Pancreas (tissue), 10 donors: Measurements from ENCODE around the gene WSB2. TPM values are rescaled to one million over a fixed set of nuclear protein-coding genes. Genes with fewer than 3 reads are reported as not detected.

ENCODE experiments used
- ATAC-seq, 4 donors: fragments of 200-7000 bp; cut with Tn5 transposase; one replicate each; pipeline versions ENCODE4 v1.8.0 to v1.9.1; 2020; ENCODE audit warnings: mild to moderate bottlenecking in 4 of 4, moderate library complexity in 4 of 4
- DNase-seq, 6 donors: peaks; one replicate each; pipeline ENCODE4 v3.0.0-alpha.2; 2020
- FAIRE-seq: peaks from 2 replicates; lab custom pipeline; 2012; peaks lifted over from hg19 to GRCh38; lab: Jason Lieb, UNC
- H3K27ac ChIP-seq, 4 donors: fragments of 200-600 bp; sonication (generic); 1 replicate in 3 of 4; 2 replicates in 1 of 4; pipeline versions ENCODE4 v1.5.0 to v1.8.0; 2020
- H3K27me3 ChIP-seq, 4 donors: fragments of 200-600 bp; one replicate each; pipeline ENCODE4 v1.8.0; 2021
- H3K36me3 ChIP-seq, 3 donors: fragments of 200-600 bp; sonication (generic) in 1 of 3; one replicate each; pipeline versions ENCODE4 v1.5.0 to v1.8.0; 2020 to 2021
- H3K4me1 ChIP-seq, 3 donors: fragments of 200-600 bp; one replicate each; pipeline ENCODE4 v1.8.0; 2021
- H3K4me3 ChIP-seq, 4 donors: fragments of 200-600 bp; sonication (generic) in 2 of 4; one replicate each; pipeline versions ENCODE4 v1.5.0 to v1.8.0; 2020 to 2021
- H3K9me3 ChIP-seq, 4 donors: fragments of 200-600 bp; one replicate each; pipeline ENCODE4 v1.8.0; 2021
- CTCF ChIP-seq, 4 donors: fragments of 200-600 bp; sonication (generic) in 3 of 4; IDR thresholded peaks; one replicate each; pipeline versions ENCODE4 v1.5.0 to v1.8.0; 2021; ENCODE audit warnings: antibody characterized with exemption in 4 of 4
- WGBS, 2 donors: extraction: QIAGEN DNeasy Blood & Tissue Kit; methylation state at CpG; one replicate each; pipeline ENCODE4 v1.1.7; 2013; 5-methylcytosine and 5-hydroxymethylcytosine counted together
- intact Hi-C, 3 donors: fragments of 100-400 bp; cut with DNase I; formaldehyde crosslinking; loops; one replicate each; pipeline versions ENCODE4 v1.11.1 to v1.14.2; 2022
- polyA plus RNA-seq, 2 donors: library from polyadenylated mRNA; stranded (reverse); fragments of 200-250 nt; gene quantifications; one replicate each; pipeline ENCODE4 v1.2.3, GENCODE V29; 2013
- total RNA-seq, 6 donors: library from RNA; stranded (reverse); fragmentation: NEBNext Ultra II Directional in 4 of 6; extraction: Animal tissue kit (Norgen Biotek cat#: 25700) in 4 of 6; gene quantifications; one replicate each; pipeline versions ENCODE4 v1.2.1 to v1.2.4, GENCODE V29; 2021 to 2023
- donor health status: healthy with polysubstance abuse.
- donor health status: DM: no; HTN: no; CAD: no; lungs with moderate emphysema.
- donor health status: DM: no; HTN: no; CAD: no.
- donor health status: control.
- donor health status: control.
- donor health status: Bipolar disorder and iron deficiency.
- donor health status: DM: yes; HTN: yes; CAD: no.
- donor health status: DM: no; HTN: no; CAD: no.
- donor health status: DM: no; HTN: no; CAD: no.
- donor health status: DM: yes; HTN: yes; CAD: no.

Gene WSB2
- total and polyA plus RNA-seq, 8 donors, result 23.7 to 55.2 (median 41.8) TPM

- H3K9me3 ChIP-seq, result no peaks in the 10 kb centered on the region
- DNase-seq (peak in 2 of 6 donors; percentile 41 to 54), FAIRE-seq (no peak), ATAC-seq (peak in 1 of 4 donors; percentile 26)
- peak overlapping the region in 1 of 4 donors; percentile 33 for H3K27ac ChIP-seq
- peaks cover 22 to 45% (median 44%) of the 10 kb centered on the region in 3 donors for H3K4me1 ChIP-seq
- intact Hi-C loops, result no loop called here
- TF ChIP-seq CTCF (IDR thresholded peaks at IDR 0.05), result peak; percentile 33 to 42 (median 38)
- 40 to 47% methylated on average over 2 of the region's 2 CpGs for WGBS, 2 donors
- H3K4me3 ChIP-seq, result no peak overlapping the region
- no peaks in the 10 kb centered on the region for H3K27me3 ChIP-seq
- H3K36me3 ChIP-seq, result peaks cover 0 to 7% (median 0%) of the 10 kb centered on the region in 3 donors
These were observed 5.8 kb downstream of the WSB2 start for GRCh38 chr12:118055144-118055557.

- TF ChIP-seq CTCF (IDR thresholded peaks at IDR 0.05), result no peak
- Histone ChIP-seq H3K9me3 (no peaks in the 10 kb centered on the region), H3K36me3 (peaks cover 0 to 7% (median 0%) of the 10 kb centered on the region in 3 donors), H3K4me1 (peaks cover 22 to 37% (median 35%) of the 10 kb centered on the region in 3 donors), H3K4me3 (no peak overlapping the region), H3K27ac (peak overlapping the region; percentile 61 to 82 (median 70)), H3K27me3 (no peaks in the 10 kb centered on the region)
- 80 to 85% methylated on average over 10 of the region's 10 CpGs for WGBS, 2 donors
- FAIRE-seq (no peak), ATAC-seq (no peak), DNase-seq (no peak)
- intact Hi-C loops, result no loop called here
These were observed 7.7 kb downstream of the WSB2 start for GRCh38 chr12:118053071-118053985.

- peak; percentile 95 to 97 (median 96) for ATAC-seq
- TF ChIP-seq CTCF (IDR thresholded peaks at IDR 0.05), result no peak
- H3K27me3 ChIP-seq, result no peaks in the 10 kb centered on the region
- DNase-seq, result peak; percentile 69 to 89 (median 80)
- intact Hi-C loops, result no loop called here
- WGBS, 2 donors, result 24 to 28% methylated on average over 13 to 14 of the region's 14 CpGs
- peaks cover 0 to 7% (median 0%) of the 10 kb centered on the region in 3 donors for H3K36me3 ChIP-seq
- H3K9me3 ChIP-seq, result no peaks in the 10 kb centered on the region
- peak overlapping the region; percentile 61 to 82 (median 70) for H3K27ac ChIP-seq
- no peak for FAIRE-seq
- peaks cover 22 to 37% (median 35%) of the 10 kb centered on the region in 3 donors for H3K4me1 ChIP-seq
- H3K4me3 ChIP-seq, result peak overlapping the region in 2 of 4 donors; percentile 4 to 7
These were observed 8.5 kb downstream of the WSB2 start for GRCh38 chr12:118052324-118053070.

GRCh38 chr12:118050972-118051910 lies 9.7 kb downstream of the WSB2 start:
- intact Hi-C loops, result no loop called here
- H3K9me3 ChIP-seq, result no peaks in the 10 kb centered on the region
- H3K4me1 ChIP-seq, result peaks cover 22 to 30% (median 29%) of the 10 kb centered on the region in 3 donors
- ATAC-seq (no peak), DNase-seq (no peak), FAIRE-seq (no peak)
- peak overlapping the region; percentile 61 to 82 (median 70) for H3K27ac ChIP-seq
- H3K27me3 ChIP-seq, result no peaks in the 10 kb centered on the region
- no peak for TF ChIP-seq CTCF (IDR thresholded peaks at IDR 0.05)
- 88 to 93% methylated on average over 12 of the region's 12 CpGs for WGBS, 2 donors
- no peak overlapping the region for H3K4me3 ChIP-seq
- H3K36me3 ChIP-seq, result peaks cover 0 to 7% (median 0%) of the 10 kb centered on the region in 3 donors
